ENCODE data around the gene PADI4.

PADI4 gene

GRCh38 chr1:17307946-17308345 lies at the start of gene PADI4:
TSS of gene PADI4 (plus strand) at chr1:17308197. CDS start at chr1:17308223, 26 bp downstream.
- no peaks in the 10 kb centered on the region for H3K4me1 ChIP-seq (ENCODE audit: control insufficient read depth, insufficient read depth, low read length)

GRCh38 chr1:17258758-17259130 lies 49.3 kb upstream of the PADI4 start:
- no peak overlapping the region for H3K27ac ChIP-seq (ENCODE audit: low read depth, low read length)
- no peaks in the 10 kb centered on the region for H3K36me3 ChIP-seq (ENCODE audit: control insufficient read depth, insufficient read depth, low read length)
- H3K4me1 ChIP-seq (ENCODE audit: control insufficient read depth, insufficient read depth, low read length), result no peaks in the 10 kb centered on the region
- H3K27me3 ChIP-seq (ENCODE audit: control insufficient read depth, insufficient read depth, low read length), result no peaks in the 10 kb centered on the region
- no peak overlapping the region for H3K9ac ChIP-seq (ENCODE audit: low read depth, low read length)
- H3K4me3 ChIP-seq (ENCODE audit: low read depth, low read length), result no peak overlapping the region
- no peaks in the 10 kb centered on the region for H3K9me3 ChIP-seq (ENCODE audit: control insufficient read depth, insufficient read depth, low read length)

More at GRCh38 chr1:17307946-17308345, at the start of gene PADI4:
- no peaks in the 10 kb centered on the region for H3K27me3 ChIP-seq (ENCODE audit: control insufficient read depth, insufficient read depth, low read length)
- H3K27ac ChIP-seq (ENCODE audit: low read depth, low read length), result no peak within 1 kb of the TSS
- no peak within 1 kb of the TSS for H3K9ac ChIP-seq (ENCODE audit: low read depth, low read length)
- no peak within 1 kb of the TSS for H3K4me3 ChIP-seq (ENCODE audit: low read depth, low read length)
- H3K36me3 ChIP-seq (ENCODE audit: control insufficient read depth, insufficient read depth, low read length), result no peaks in the 10 kb centered on the region
- no peaks in the 10 kb centered on the region for H3K9me3 ChIP-seq (ENCODE audit: control insufficient read depth, insufficient read depth, low read length)

GRCh38 chr1:17259233-17259873 lies 48.6 kb upstream of the PADI4 start:
- no peak overlapping the region for H3K4me3 ChIP-seq (ENCODE audit: low read depth, low read length)
- no peaks in the 10 kb centered on the region for H3K27me3 ChIP-seq (ENCODE audit: control insufficient read depth, insufficient read depth, low read length)
- no peak overlapping the region for H3K27ac ChIP-seq (ENCODE audit: low read depth, low read length)
- H3K9me3 ChIP-seq (ENCODE audit: control insufficient read depth, insufficient read depth, low read length), result no peaks in the 10 kb centered on the region
- no peak overlapping the region for H3K9ac ChIP-seq (ENCODE audit: low read depth, low read length)
- no peaks in the 10 kb centered on the region for H3K4me1 ChIP-seq (ENCODE audit: control insufficient read depth, insufficient read depth, low read length)
- H3K36me3 ChIP-seq (ENCODE audit: control insufficient read depth, insufficient read depth, low read length), result no peaks in the 10 kb centered on the region

- no peak overlapping the region for H3K27ac ChIP-seq (ENCODE audit: low read depth, low read length)
- no peaks in the 10 kb centered on the region for H3K9me3 ChIP-seq (ENCODE audit: control insufficient read depth, insufficient read depth, low read length)
- H3K9ac ChIP-seq (ENCODE audit: low read depth, low read length), result no peak overlapping the region
- H3K4me3 ChIP-seq (ENCODE audit: low read depth, low read length), result no peak overlapping the region
- no peaks in the 10 kb centered on the region for H3K4me1 ChIP-seq (ENCODE audit: control insufficient read depth, insufficient read depth, low read length)
- H3K27me3 ChIP-seq (ENCODE audit: control insufficient read depth, insufficient read depth, low read length), result no peaks in the 10 kb centered on the region
- no peaks in the 10 kb centered on the region for H3K36me3 ChIP-seq (ENCODE audit: control insufficient read depth, insufficient read depth, low read length)
These were observed 47.7 kb upstream of the PADI4 start for GRCh38 chr1:17260264-17260663.

GRCh38 chr1:17260738-17261137 lies 47.3 kb upstream of the PADI4 start:
- Histone ChIP-seq H3K27ac (ENCODE audit: low read depth, low read length) (no peak overlapping the region), H3K4me1 (ENCODE audit: control insufficient read depth, insufficient read depth, low read length) (no peaks in the 10 kb centered on the region), H3K9me3 (ENCODE audit: control insufficient read depth, insufficient read depth, low read length) (no peaks in the 10 kb centered on the region), H3K36me3 (ENCODE audit: control insufficient read depth, insufficient read depth, low read length) (no peaks in the 10 kb centered on the region), H3K9ac (ENCODE audit: low read depth, low read length) (no peak overlapping the region), H3K4me3 (ENCODE audit: low read depth, low read length) (no peak overlapping the region), H3K27me3 (ENCODE audit: control insufficient read depth, insufficient read depth, low read length) (no peaks in the 10 kb centered on the region)

- Histone ChIP-seq H3K4me3 (ENCODE audit: low read depth, low read length) (no peak overlapping the region), H3K4me1 (ENCODE audit: control insufficient read depth, insufficient read depth, low read length) (no peaks in the 10 kb centered on the region), H3K27ac (ENCODE audit: low read depth, low read length) (no peak overlapping the region), H3K36me3 (ENCODE audit: control insufficient read depth, insufficient read depth, low read length) (no peaks in the 10 kb centered on the region), H3K27me3 (ENCODE audit: control insufficient read depth, insufficient read depth, low read length) (no peaks in the 10 kb centered on the region), H3K9me3 (ENCODE audit: control insufficient read depth, insufficient read depth, low read length) (no peaks in the 10 kb centered on the region), H3K9ac (ENCODE audit: low read depth, low read length) (no peak overlapping the region)
These were observed 44.1 kb upstream of the PADI4 start for GRCh38 chr1:17263936-17264335.

- Histone ChIP-seq H3K4me3 (ENCODE audit: low read depth, low read length) (no peak overlapping the region), H3K36me3 (ENCODE audit: control insufficient read depth, insufficient read depth, low read length) (no peaks in the 10 kb centered on the region), H3K27ac (ENCODE audit: low read depth, low read length) (no peak overlapping the region), H3K9me3 (ENCODE audit: control insufficient read depth, insufficient read depth, low read length) (no peaks in the 10 kb centered on the region), H3K27me3 (ENCODE audit: control insufficient read depth, insufficient read depth, low read length) (no peaks in the 10 kb centered on the region), H3K9ac (ENCODE audit: low read depth, low read length) (no peak overlapping the region), H3K4me1 (ENCODE audit: control insufficient read depth, insufficient read depth, low read length) (no peaks in the 10 kb centered on the region)
These were observed 43.5 kb upstream of the PADI4 start for GRCh38 chr1:17264470-17264869.

- Histone ChIP-seq H3K27ac (ENCODE audit: low read depth, low read length) (no peak overlapping the region), H3K36me3 (ENCODE audit: control insufficient read depth, insufficient read depth, low read length) (no peaks in the 10 kb centered on the region), H3K9ac (ENCODE audit: low read depth, low read length) (no peak overlapping the region), H3K9me3 (ENCODE audit: control insufficient read depth, insufficient read depth, low read length) (no peaks in the 10 kb centered on the region), H3K27me3 (ENCODE audit: control insufficient read depth, insufficient read depth, low read length) (no peaks in the 10 kb centered on the region), H3K4me1 (ENCODE audit: control insufficient read depth, insufficient read depth, low read length) (no peaks in the 10 kb centered on the region), H3K4me3 (ENCODE audit: low read depth, low read length) (no peak overlapping the region)
These were observed 42.8 kb upstream of the PADI4 start for GRCh38 chr1:17265162-17265561.

- no peak overlapping the region for H3K4me3 ChIP-seq (ENCODE audit: low read depth, low read length)
- H3K27me3 ChIP-seq (ENCODE audit: control insufficient read depth, insufficient read depth, low read length), result no peaks in the 10 kb centered on the region
- no peaks in the 10 kb centered on the region for H3K4me1 ChIP-seq (ENCODE audit: control insufficient read depth, insufficient read depth, low read length)
- H3K27ac ChIP-seq (ENCODE audit: low read depth, low read length), result no peak overlapping the region
- H3K9ac ChIP-seq (ENCODE audit: low read depth, low read length), result no peak overlapping the region
- H3K9me3 ChIP-seq (ENCODE audit: control insufficient read depth, insufficient read depth, low read length), result no peaks in the 10 kb centered on the region
- no peaks in the 10 kb centered on the region for H3K36me3 ChIP-seq (ENCODE audit: control insufficient read depth, insufficient read depth, low read length)
These were observed 42.0 kb upstream of the PADI4 start for GRCh38 chr1:17265950-17266349.

- Histone ChIP-seq H3K4me1 (ENCODE audit: control insufficient read depth, insufficient read depth, low read length) (no peaks in the 10 kb centered on the region), H3K4me3 (ENCODE audit: low read depth, low read length) (no peak overlapping the region), H3K36me3 (ENCODE audit: control insufficient read depth, insufficient read depth, low read length) (no peaks in the 10 kb centered on the region), H3K9me3 (ENCODE audit: control insufficient read depth, insufficient read depth, low read length) (no peaks in the 10 kb centered on the region), H3K27ac (ENCODE audit: low read depth, low read length) (no peak overlapping the region), H3K27me3 (ENCODE audit: control insufficient read depth, insufficient read depth, low read length) (no peaks in the 10 kb centered on the region), H3K9ac (ENCODE audit: low read depth, low read length) (no peak overlapping the region)
These were observed 36.9 kb upstream of the PADI4 start for GRCh38 chr1:17270891-17271765.

- no peak overlapping the region for H3K4me3 ChIP-seq (ENCODE audit: low read depth, low read length)
- H3K36me3 ChIP-seq (ENCODE audit: control insufficient read depth, insufficient read depth, low read length), result no peaks in the 10 kb centered on the region
- H3K27ac ChIP-seq (ENCODE audit: low read depth, low read length), result no peak overlapping the region
- H3K9ac ChIP-seq (ENCODE audit: low read depth, low read length), result no peak overlapping the region
- no peaks in the 10 kb centered on the region for H3K27me3 ChIP-seq (ENCODE audit: control insufficient read depth, insufficient read depth, low read length)
- no peaks in the 10 kb centered on the region for H3K4me1 ChIP-seq (ENCODE audit: control insufficient read depth, insufficient read depth, low read length)
- no peaks in the 10 kb centered on the region for H3K9me3 ChIP-seq (ENCODE audit: control insufficient read depth, insufficient read depth, low read length)
These were observed 35.9 kb upstream of the PADI4 start for GRCh38 chr1:17272066-17272465.

All from HUES48 (cell line).